ENCODE results near the gene PLXND1.
"Not testable (repeated sequence)": the region's sequence is repeated elsewhere in the genome, so short reads cannot be mapped to it uniquely, and the experiment has no call there.

Gene PLXND1

GRCh38 chr3:129648391-129648790 is 41.9 kb upstream of the PLXND1 start:
- no peak overlapping the region for H3K4me3 ChIP-seq (ENCODE audit: low read depth, low read length)
- no peak for TF ChIP-seq CTCF (IDR thresholded peaks at IDR 0.05; ENCODE audit: low read depth, low read length, missing control alignments)
- DNase-seq (ENCODE audit: low read depth), result no peak

GRCh38 chr3:129645286-129645685 is 38.8 kb upstream of the PLXND1 start:
- no peak for TF ChIP-seq CTCF (IDR thresholded peaks at IDR 0.05; ENCODE audit: low read depth, low read length, missing control alignments)
- H3K4me3 ChIP-seq (ENCODE audit: low read depth, low read length), result no peak overlapping the region
- no peak for DNase-seq (ENCODE audit: low read depth)

- no peak overlapping the region for H3K4me3 ChIP-seq (ENCODE audit: low read depth, low read length)
- TF ChIP-seq CTCF (IDR thresholded peaks at IDR 0.05; ENCODE audit: low read depth, low read length, missing control alignments), result no peak
- DNase-seq (ENCODE audit: low read depth), result no peak
These were observed 38.4 kb upstream of the PLXND1 start for GRCh38 chr3:129644836-129645235.

GRCh38 chr3:129641567-129642260 is 35.2 kb upstream of the PLXND1 start:
- not testable (repeated sequence) for H3K4me3 ChIP-seq (ENCODE audit: low read depth, low read length); DNase-seq (ENCODE audit: low read depth)

- not testable (repeated sequence) for H3K4me3 ChIP-seq (ENCODE audit: low read depth, low read length)
These were observed 34.5 kb upstream of the PLXND1 start for GRCh38 chr3:129640985-129641384.

GRCh38 chr3:129638481-129638880 is 32.0 kb upstream of the PLXND1 start:
- no peak overlapping the region for H3K4me3 ChIP-seq (ENCODE audit: low read depth, low read length)
- DNase-seq (ENCODE audit: low read depth), result no peak
- TF ChIP-seq CTCF (IDR thresholded peaks at IDR 0.05; ENCODE audit: low read depth, low read length, missing control alignments), result no peak

More at GRCh38 chr3:129640985-129641384, 34.5 kb upstream of the PLXND1 start:
- DNase-seq (ENCODE audit: low read depth), result not testable (repeated sequence)

GRCh38 chr3:129636082-129636481 is 29.6 kb upstream of the PLXND1 start:
- TF ChIP-seq CTCF (IDR thresholded peaks at IDR 0.05; ENCODE audit: low read depth, low read length, missing control alignments), result no peak
- no peak for DNase-seq (ENCODE audit: low read depth)
- H3K4me3 ChIP-seq (ENCODE audit: low read depth, low read length), result no peak overlapping the region

GRCh38 chr3:129635656-129636055 is 29.2 kb upstream of the PLXND1 start:
- H3K4me3 ChIP-seq (ENCODE audit: low read depth, low read length), result no peak overlapping the region
- TF ChIP-seq CTCF (IDR thresholded peaks at IDR 0.05; ENCODE audit: low read depth, low read length, missing control alignments), result no peak
- DNase-seq (ENCODE audit: low read depth), result no peak
